Measurements from ENCODE around the gene SMPD2.

The SMPD2 gene

GRCh38 chr6:109447087-109447486 is 6.6 kb downstream of the SMPD2 start:
- H3K4me3 ChIP-seq (IDR thresholded peaks at IDR 0.05; ENCODE audit: insufficient read depth, low read depth, low read length), result no peak overlapping the region
- no peaks in the 10 kb centered on the region for H4K20me1 ChIP-seq (ENCODE audit: insufficient read depth)
- H3K36me3 ChIP-seq (ENCODE audit: insufficient read depth), result no peaks in the 10 kb centered on the region
- H3K4me1 ChIP-seq (ENCODE audit: low read depth, poor library complexity, severe bottlenecking), result no peaks in the 10 kb centered on the region
- no peaks in the 10 kb centered on the region for H3K79me2 ChIP-seq (ENCODE audit: insufficient read depth, low read depth)
- H3K27ac ChIP-seq, result no peak overlapping the region
- H2AFZ ChIP-seq (ENCODE audit: low read depth), result no peak overlapping the region
- H3K27me3 ChIP-seq (ENCODE audit: insufficient read depth, low read depth), result no peaks in the 10 kb centered on the region
- H3K9ac ChIP-seq, result no peak overlapping the region
- TF ChIP-seq CTCF (conservative IDR thresholded peaks at IDR 0.05; ENCODE audit: low read depth, low read length), result no peak
- no peak overlapping the region for H3K4me2 ChIP-seq

GRCh38 chr6:109447878-109448555 is 7.5 kb downstream of the SMPD2 start:
- H3K4me2 ChIP-seq, result no peak overlapping the region
- no peaks in the 10 kb centered on the region for H3K36me3 ChIP-seq (ENCODE audit: insufficient read depth)
- TF ChIP-seq CTCF (conservative IDR thresholded peaks at IDR 0.05; ENCODE audit: low read depth, low read length), result no peak
- H3K4me1 ChIP-seq (ENCODE audit: low read depth, poor library complexity, severe bottlenecking), result no peaks in the 10 kb centered on the region
- no peaks in the 10 kb centered on the region for H3K27me3 ChIP-seq (ENCODE audit: insufficient read depth, low read depth)
- no peak overlapping the region for H2AFZ ChIP-seq (ENCODE audit: low read depth)
- no peaks in the 10 kb centered on the region for H3K79me2 ChIP-seq (ENCODE audit: insufficient read depth, low read depth)
- H3K4me3 ChIP-seq (IDR thresholded peaks at IDR 0.05; ENCODE audit: insufficient read depth, low read depth, low read length), result no peak overlapping the region
- H3K27ac ChIP-seq, result no peak overlapping the region
- H3K9ac ChIP-seq, result no peak overlapping the region
- no peaks in the 10 kb centered on the region for H4K20me1 ChIP-seq (ENCODE audit: insufficient read depth)

- Histone ChIP-seq H3K4me3 (IDR thresholded peaks at IDR 0.05; ENCODE audit: insufficient read depth, low read depth, low read length) (no peak overlapping the region), H3K4me1 (ENCODE audit: low read depth, poor library complexity, severe bottlenecking) (no peaks in the 10 kb centered on the region), H3K27me3 (ENCODE audit: insufficient read depth, low read depth) (no peaks in the 10 kb centered on the region), H3K36me3 (ENCODE audit: insufficient read depth) (no peaks in the 10 kb centered on the region), H2AFZ (ENCODE audit: low read depth) (no peak overlapping the region), H4K20me1 (ENCODE audit: insufficient read depth) (no peaks in the 10 kb centered on the region), H3K27ac (no peak overlapping the region), H3K4me2 (no peak overlapping the region), H3K79me2 (ENCODE audit: insufficient read depth, low read depth) (no peaks in the 10 kb centered on the region), H3K9ac (no peak overlapping the region)
- TF ChIP-seq CTCF (conservative IDR thresholded peaks at IDR 0.05; ENCODE audit: low read depth, low read length), result no peak
These were observed 8.1 kb downstream of the SMPD2 start for GRCh38 chr6:109448615-109449014.

GRCh38 chr6:109449064-109449794 is 8.7 kb downstream of the SMPD2 start:
- Histone ChIP-seq H3K4me2 (no peak overlapping the region), H3K9ac (no peak overlapping the region), H4K20me1 (ENCODE audit: insufficient read depth) (no peaks in the 10 kb centered on the region), H2AFZ (ENCODE audit: low read depth) (no peak overlapping the region), H3K27ac (no peak overlapping the region), H3K27me3 (ENCODE audit: insufficient read depth, low read depth) (no peaks in the 10 kb centered on the region), H3K79me2 (ENCODE audit: insufficient read depth, low read depth) (no peaks in the 10 kb centered on the region), H3K4me3 (IDR thresholded peaks at IDR 0.05; ENCODE audit: insufficient read depth, low read depth, low read length) (no peak overlapping the region), H3K4me1 (ENCODE audit: low read depth, poor library complexity, severe bottlenecking) (no peaks in the 10 kb centered on the region), H3K36me3 (ENCODE audit: insufficient read depth) (no peaks in the 10 kb centered on the region)
- TF ChIP-seq CTCF (conservative IDR thresholded peaks at IDR 0.05; ENCODE audit: low read depth, low read length), result no peak

Data from KMS-11 (cell line).